Coronary artery (tissue), 2 donors: ENCODE results near the gene TLDC2.

ENCODE experiments used
- DNase-seq: peaks from one replicate; pipeline ENCODE4 v3.0.0-alpha.2; 2017; ENCODE audit warnings: low spot score
- H3K27ac ChIP-seq, 2 donors: fragments of 200-600 bp; sonication (generic); one replicate each; pipeline ENCODE4 v1.5.1; 2016 to 2019
- H3K4me3 ChIP-seq: fragments of 200-600 bp; sonication (generic); 2 replicates; pipeline ENCODE4 v1.5.1; 2016; ENCODE audit warnings: mild to moderate bottlenecking, moderate library complexity
- CTCF ChIP-seq: fragments of 200-600 bp; sonication (generic); IDR thresholded peaks from one replicate; pipeline ENCODE4 v1.5.1; 2019; ENCODE audit warnings: antibody characterized with exemption

TLDC2 gene

GRCh38 chr20:36862857-36863668 lies 12.9 kb upstream of the TLDC2 start:
- no peak for DNase-seq
- H3K4me3 ChIP-seq: peak overlapping the region; percentile 86
- TF ChIP-seq CTCF: no peak
- H3K27ac ChIP-seq: peak overlapping the region; percentile 88 to 94

GRCh38 chr20:36865076-36865860 lies 10.7 kb upstream of the TLDC2 start:
- H3K4me3 ChIP-seq: no peak overlapping the region
- H3K27ac ChIP-seq: peak overlapping the region; percentile 5 to 72
- TF ChIP-seq CTCF: no peak
- DNase-seq: no peak

- no peak for DNase-seq
- Histone ChIP-seq H3K4me3 (no peak overlapping the region), H3K27ac (peak overlapping the region in 1 of 2 donors; percentile 19)
- TF ChIP-seq CTCF: no peak
Measured at GRCh38 chr20:36865861-36866149, 10.1 kb upstream of the TLDC2 start.

- Histone ChIP-seq H3K27ac (peak overlapping the region in 1 of 2 donors; percentile 19), H3K4me3 (no peak overlapping the region)
- no peak for TF ChIP-seq CTCF
- no peak for DNase-seq
Measured at GRCh38 chr20:36866164-36866563, 9.8 kb upstream of the TLDC2 start.

- Histone ChIP-seq H3K4me3 (no peak overlapping the region), H3K27ac (peak overlapping the region in 1 of 2 donors; percentile 35)
- DNase-seq: no peak
- no peak for TF ChIP-seq CTCF
Measured at GRCh38 chr20:36866681-36867495, 9.1 kb upstream of the TLDC2 start.

- TF ChIP-seq CTCF: no peak
- Histone ChIP-seq H3K27ac (no peak overlapping the region), H3K4me3 (no peak overlapping the region)
- no peak for DNase-seq
Measured at GRCh38 chr20:36871640-36872570, 4.0 kb upstream of the TLDC2 start.
